GM21515 (cell line): ENCODE results near the gene TCP11L2.
"Not testable (repeated sequence)": the region's sequence is repeated elsewhere in the genome, so short reads cannot be mapped to it uniquely, and the experiment has no call there.

Experiments used
- ATAC-seq: cut with Tn5 transposase; IDR thresholded peaks from one replicate; pipeline ENCODE4 v1.9.1; 2021; ENCODE audit not compliant: unreplicated experiment

The TCP11L2 gene

GRCh38 chr12:106304797-106305196 is 2.3 kb downstream of the TCP11L2 start:
- ATAC-seq = no peak

DNA sequence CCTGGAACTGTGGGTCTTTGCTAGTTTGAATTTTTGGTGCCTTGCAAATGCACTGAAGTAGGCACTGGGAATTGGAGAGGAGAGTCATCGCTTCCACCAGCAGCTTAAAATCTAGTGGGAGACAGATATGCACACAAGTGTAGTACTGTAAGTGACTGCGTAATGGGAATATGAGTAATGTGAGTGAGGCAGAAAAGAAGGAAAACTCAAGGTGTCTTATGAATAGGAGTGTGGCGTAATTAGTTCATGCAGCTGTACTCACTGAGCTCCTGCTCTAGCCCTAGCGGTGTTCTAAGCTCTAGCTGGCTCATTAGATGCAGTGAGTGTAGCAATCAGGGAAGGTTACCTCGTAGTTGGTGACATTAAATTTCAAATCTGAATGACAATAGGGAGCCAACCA is 2.8 kb downstream of the TCP11L2 start:
- no peak for ATAC-seq

- ATAC-seq = no peak
Measured at GRCh38 chr12:106307181-106307580, 4.6 kb downstream of the TCP11L2 start.

- ATAC-seq = no peak
Measured at GRCh38 chr12:106308121-106308520, 5.6 kb downstream of the TCP11L2 start.

- ATAC-seq = no peak
Measured at GRCh38 chr12:106308611-106309010, 6.1 kb downstream of the TCP11L2 start.

GRCh38 chr12:106309671-106310505 is 7.4 kb downstream of the TCP11L2 start:
- no peak for ATAC-seq

GRCh38 chr12:106310687-106311086 is 8.2 kb downstream of the TCP11L2 start:
- ATAC-seq = no peak

- no peak for ATAC-seq
Measured at GRCh38 chr12:106311139-106311538, 8.6 kb downstream of the TCP11L2 start.

GRCh38 chr12:106313413-106313812 is 10.9 kb downstream of the TCP11L2 start:
- ATAC-seq = not testable (repeated sequence)

DNA sequence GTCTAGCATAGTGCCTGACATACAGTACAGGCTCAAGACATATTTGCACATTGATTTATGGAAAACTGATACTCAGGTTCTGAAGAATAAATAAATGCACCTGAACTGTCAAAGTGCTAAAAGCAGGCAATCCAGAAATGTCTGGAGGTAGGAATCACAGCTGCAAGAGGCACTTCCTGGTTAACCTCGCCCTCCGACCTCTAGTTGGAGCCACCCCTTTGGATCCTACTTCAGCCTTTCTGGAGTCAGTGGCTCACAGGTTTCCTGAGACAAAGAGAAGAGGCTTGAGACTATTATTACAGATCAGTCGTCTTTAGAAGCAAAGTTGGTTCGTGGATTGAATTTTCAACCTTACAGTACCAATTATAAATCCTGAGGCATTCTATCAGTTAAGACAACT is 13.0 kb downstream of the TCP11L2 start:
- no peak for ATAC-seq

DNA sequence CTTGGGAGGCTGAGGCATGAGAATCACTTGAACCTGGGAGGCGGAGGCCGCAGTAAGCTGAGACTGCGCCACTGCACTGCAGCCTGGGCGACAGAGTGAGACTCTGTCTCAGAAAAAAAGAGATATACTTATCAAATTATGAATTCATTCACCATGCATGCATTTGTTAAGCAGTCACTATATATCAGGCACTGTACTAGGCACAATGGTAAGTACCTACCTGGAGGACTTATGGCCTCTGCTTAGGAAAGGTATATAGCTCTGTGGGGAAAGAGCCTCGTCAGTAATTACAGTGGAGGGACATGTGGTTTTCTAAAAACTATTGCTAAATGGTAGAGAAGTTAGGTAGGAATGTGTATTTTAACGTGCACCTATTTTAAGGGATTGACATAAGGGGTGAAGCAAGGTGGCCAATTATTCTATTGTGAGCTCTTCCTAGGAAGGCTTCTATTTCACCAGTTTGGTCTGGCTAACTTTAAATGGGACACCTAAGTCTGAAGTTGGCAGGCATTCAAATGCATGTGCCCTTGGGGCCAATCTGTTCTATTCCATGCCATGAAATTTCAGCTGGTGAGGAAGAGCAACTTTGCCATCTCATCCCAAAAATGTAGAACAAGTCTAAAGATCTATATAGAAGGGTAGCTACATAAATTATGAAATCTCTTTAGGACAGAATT is 15.0 kb downstream of the TCP11L2 start:
- ATAC-seq = no peak

GRCh38 chr12:106321139-106321850 is 18.8 kb downstream of the TCP11L2 start:
- ATAC-seq = no peak

GRCh38 chr12:106323537-106323936 is 21.0 kb downstream of the TCP11L2 start:
- no peak for ATAC-seq

DNA sequence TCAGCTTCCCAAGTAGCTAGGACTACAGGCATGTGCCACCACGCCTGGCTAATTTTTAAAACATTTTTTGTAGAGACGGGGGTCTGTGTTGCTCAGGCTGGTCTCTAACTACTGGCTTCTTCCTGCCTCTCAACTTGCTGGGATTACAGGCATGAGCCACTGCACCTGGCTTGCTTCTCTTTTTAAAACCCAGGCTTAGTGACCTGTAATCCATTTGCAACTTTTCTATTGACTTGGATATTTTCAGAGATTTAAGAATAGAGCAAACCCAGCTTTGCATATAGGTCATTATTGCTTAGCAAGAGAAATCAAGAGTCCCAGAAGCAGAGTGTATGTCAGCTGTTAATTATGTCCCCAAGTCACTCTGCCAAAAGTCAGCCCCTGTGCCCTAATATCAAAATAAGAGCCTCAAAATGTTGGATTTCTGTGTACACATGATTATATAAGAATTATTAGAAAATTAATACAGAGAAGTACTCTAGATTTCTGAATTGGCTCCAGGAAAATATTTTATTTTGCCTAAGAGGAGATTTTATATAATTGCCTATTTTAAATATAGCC is 24.9 kb downstream of the TCP11L2 start:
- no peak for ATAC-seq

DNA sequence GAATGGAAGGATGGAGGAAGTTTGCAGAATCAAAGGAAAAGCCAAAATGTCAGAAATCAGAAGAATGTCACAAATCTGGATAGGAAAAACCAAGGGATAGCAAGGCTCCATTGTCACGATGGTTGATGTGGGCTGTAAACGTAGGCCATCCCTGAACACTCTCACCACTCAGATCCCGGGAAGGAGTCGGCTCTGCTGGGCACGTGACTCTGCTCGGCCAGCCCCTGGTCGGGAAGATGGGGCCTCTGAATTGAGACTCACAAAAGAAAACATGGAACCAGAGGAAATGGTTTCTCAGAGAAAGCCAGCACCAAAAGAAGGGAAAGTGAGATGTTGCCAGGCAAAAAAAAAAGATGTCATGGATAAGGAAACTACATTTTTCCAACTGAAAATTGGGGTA is 26.2 kb downstream of the TCP11L2 start:
- ATAC-seq = no peak

DNA sequence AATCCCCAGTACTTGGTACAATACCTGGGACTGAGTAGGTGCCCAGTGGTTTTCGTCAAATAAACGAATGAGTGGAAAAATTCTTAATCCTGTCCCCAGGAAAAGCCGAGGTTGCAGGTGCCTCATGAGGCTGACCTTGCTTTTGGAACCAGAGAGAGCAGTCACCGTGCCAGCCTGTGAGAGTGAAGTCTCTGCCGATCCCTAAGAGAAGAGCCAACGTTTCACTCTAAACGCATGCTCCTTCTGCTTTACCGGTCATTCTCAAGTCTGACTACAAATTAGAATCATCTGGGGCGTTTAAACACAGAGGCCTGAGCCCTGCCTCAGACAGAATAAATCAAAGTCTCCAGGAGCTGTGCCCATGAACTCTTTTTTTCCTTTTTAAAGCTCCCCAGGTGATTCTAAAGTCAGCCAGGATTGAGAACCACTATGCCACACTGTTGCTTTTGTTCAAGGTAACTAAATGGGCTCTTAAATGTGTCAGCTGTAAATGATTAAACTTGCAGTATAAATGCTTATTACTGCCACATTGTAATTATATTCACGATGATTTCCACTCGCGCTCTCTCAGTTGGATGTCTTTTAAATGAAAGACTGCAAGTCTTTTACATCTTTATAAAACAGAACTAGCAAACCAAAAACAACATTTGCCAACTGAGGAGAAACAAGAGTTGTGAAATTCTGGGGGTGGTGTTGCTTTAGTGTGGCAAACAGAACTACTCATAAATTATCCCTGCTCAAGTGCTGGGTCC is 26.9 kb downstream of the TCP11L2 start:
- ATAC-seq = no peak

DNA sequence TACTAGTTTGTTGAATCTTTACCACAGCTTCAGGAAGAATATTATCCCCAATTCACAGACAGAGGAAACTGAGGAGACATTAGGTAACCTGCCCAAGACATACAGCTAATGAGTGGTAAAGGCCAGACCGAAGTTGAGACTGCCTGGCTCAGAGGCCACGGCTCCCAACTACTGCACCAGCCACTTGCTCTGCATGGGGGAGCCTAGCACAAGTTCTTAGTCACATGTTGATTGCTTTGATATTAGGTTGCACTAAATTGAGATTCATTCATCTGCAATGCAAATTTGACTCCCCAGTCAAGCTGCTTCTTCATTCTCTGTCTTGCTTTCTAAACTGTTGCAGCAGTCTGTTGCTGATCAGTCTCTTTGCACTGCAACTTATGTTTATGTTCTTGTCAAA is 29.1 kb downstream of the TCP11L2 start:
- no peak for ATAC-seq

- ATAC-seq = no peak
Measured at GRCh38 chr12:106332536-106332935, 30.0 kb downstream of the TCP11L2 start.

- no peak for ATAC-seq
Measured at GRCh38 chr12:106333010-106333409, 30.5 kb downstream of the TCP11L2 start.

- ATAC-seq = no peak
Measured at GRCh38 chr12:106333756-106334155, 31.2 kb downstream of the TCP11L2 start.
